MCF 10A (cell line): ENCODE results near the gene IL6ST. TPM values are rescaled to one million over a fixed set of nuclear protein-coding genes. Genes with fewer than 3 reads are reported as not detected.

ENCODE experiments used
- BruUV-seq: library from RNA; stranded (reverse); fragments of 400-500 nt; replicated peaks from 2 replicates; lab custom pipeline; 2021; lab: Mats Ljungman, UMichigan
- CTCF ChIA-PET: fragments of 300-600 bp; sonication (Branson Sonifier 250); formaldehyde crosslinking; extraction: SDS; loops from one replicate; lab custom pipeline; 2021; ENCODE audit warnings: antibody characterized with exemption, inconsistent platforms; lab: Yijun Ruan, JAX
- POLR2A ChIA-PET: fragments of 300-600, 350-650 bp; sonication (Branson Sonifier 250); formaldehyde crosslinking; extraction: SDS; loops from one replicate; lab custom pipeline; 2020; ENCODE audit warnings: antibody characterized with exemption, inconsistent platforms; lab: Yijun Ruan, JAX
- DNase-seq: peaks from one replicate; pipeline ENCODE4 v3.0.0-alpha.2; 2018; ENCODE audit not compliant: unreplicated experiment
- H3K27ac Mint-ChIP-seq: one replicate; pipeline ENCODE4 v1.8.0; 2022; ENCODE audit warnings: mild to moderate bottlenecking, low read depth, mixed read lengths; ENCODE audit not compliant: unreplicated experiment
- H3K27me3 Mint-ChIP-seq: one replicate; pipeline ENCODE4 v1.8.0; 2022; ENCODE audit warnings: mixed read lengths; ENCODE audit not compliant: insufficient read depth, unreplicated experiment
- H3K36me3 Mint-ChIP-seq: one replicate; pipeline ENCODE4 v1.8.0; 2022; ENCODE audit warnings: mild to moderate bottlenecking, moderate library complexity, mixed read lengths; ENCODE audit not compliant: insufficient read depth, unreplicated experiment
- H3K4me1 Mint-ChIP-seq: one replicate; pipeline ENCODE4 v1.8.0; 2022; ENCODE audit warnings: mixed read lengths; ENCODE audit not compliant: insufficient read depth, unreplicated experiment
- H3K4me3 Mint-ChIP-seq: one replicate; pipeline ENCODE4 v1.8.0; 2022; ENCODE audit warnings: mild to moderate bottlenecking, moderate library complexity, mixed read lengths; ENCODE audit not compliant: unreplicated experiment
- H3K9me3 Mint-ChIP-seq: one replicate; pipeline ENCODE4 v1.8.0; 2022; ENCODE audit warnings: mixed read lengths; ENCODE audit not compliant: unreplicated experiment
- CTCF ChIP-seq: fragments of 200-600 bp; IDR thresholded peaks from one replicate; pipeline ENCODE4 v1.8.0; 2022; ENCODE audit warnings: antibody characterized with exemption, mild to moderate bottlenecking; ENCODE audit not compliant: unreplicated experiment
- intact Hi-C: fragments of 100-400 bp; cut with micrococcal nuclease; formaldehyde crosslinking; loops from 2 replicates; pipeline ENCODE4 v1.14.1; 2022
- total RNA-seq: library from RNA; stranded (reverse); gene quantifications from 2 replicates; pipeline ENCODE4 v1.2.3, GENCODE V29; 2022

The IL6ST gene
- total RNA-seq, 1 experiment from 2014 or later, result 115 TPM

GRCh38 chr5:55892479-55892878 lies 102.3 kb downstream of the IL6ST start:
- no peak for DNase-seq
- H3K4me1 Mint-ChIP-seq, result peaks cover 5% of the 10 kb centered on the region
- POLR2A ChIA-PET, result no interaction called here
- no peak overlapping the region for H3K4me3 Mint-ChIP-seq
- TF ChIP-seq CTCF, result no peak
- no peaks in the 10 kb centered on the region for H3K9me3 Mint-ChIP-seq
- H3K27me3 Mint-ChIP-seq, result no peaks in the 10 kb centered on the region
- no peaks in the 10 kb centered on the region for H3K36me3 Mint-ChIP-seq
- no peak overlapping the region for H3K27ac Mint-ChIP-seq
- no TSS peak for BruUV-seq
- CTCF ChIA-PET, result no interaction called here
- intact Hi-C loops, result no loop called here

- no TSS peak for BruUV-seq
- intact Hi-C loops, result no loop called here
- Mint-ChIP-seq H3K36me3 (no peaks in the 10 kb centered on the region), H3K9me3 (no peaks in the 10 kb centered on the region), H3K4me3 (no peak overlapping the region), H3K4me1 (peaks cover 5% of the 10 kb centered on the region), H3K27ac (no peak overlapping the region), H3K27me3 (no peaks in the 10 kb centered on the region)
- no peak for DNase-seq
- ChIA-PET POLR2A (no interaction called here), CTCF (interaction anchor here (0.6 kb wide), 1 partner anchor 724 kb away, joined by 4 read pairs; no protein-coding TSS in a partner anchor)
- TF ChIP-seq CTCF, result no peak
Observed at GRCh38 chr5:55888205-55888604, 106.6 kb downstream of the IL6ST start.

GRCh38 chr5:55885359-55885758 lies 109.4 kb downstream of the IL6ST start:
- H3K9me3 Mint-ChIP-seq, result no peaks in the 10 kb centered on the region
- no peak for DNase-seq
- no peaks in the 10 kb centered on the region for H3K27me3 Mint-ChIP-seq
- no peaks in the 10 kb centered on the region for H3K36me3 Mint-ChIP-seq
- intact Hi-C loops, result no loop called here
- TF ChIP-seq CTCF, result no peak
- no peak overlapping the region for H3K4me3 Mint-ChIP-seq
- no peak overlapping the region for H3K27ac Mint-ChIP-seq
- POLR2A ChIA-PET, result no interaction called here
- no TSS peak for BruUV-seq
- H3K4me1 Mint-ChIP-seq, result peaks cover 5% of the 10 kb centered on the region
- CTCF ChIA-PET, result interaction anchor here (0.6 kb wide), 1 partner anchor 421 kb away, joined by 3 read pairs; no protein-coding TSS in a partner anchor

Other genes starting within 250 kb of the IL6ST start
- gene IL31RA, start 143.6 kb downstream of the IL6ST start, total RNA-seq, result 5.8 and 6.4 TPM in 2 replicates
- gene ANKRD55, start 238.4 kb upstream of the IL6ST start, total RNA-seq, result not detected in 2 replicates